K562 (cell line): ENCODE results near the gene SLC29A2. TPM values are rescaled to one million over a fixed set of nuclear protein-coding genes. Genes with fewer than 3 reads are reported as not detected.

Source experiments
- ATAC-seq: fragments of 200-7000 bp; cut with Tn5 transposase; 3 replicates; pipeline ENCODE4 v1.9.1; 2020; ENCODE audit warnings: moderate library complexity
- BruUV-seq: library from RNA; stranded (reverse); fragments of 400-500 nt; replicated peaks from 2 replicates; lab custom pipeline; 2021; lab: Mats Ljungman, UMichigan
- CTCF ChIA-PET: fragments of 300-600 bp; formaldehyde crosslinking; extraction: SDS; loops from one replicate; lab custom pipeline; 2021; ENCODE audit warnings: low intra/inter-chr PET ratio; lab: Yijun Ruan, JAX
- POLR2A ChIA-PET: fragments of 300-600, 350-650 bp; sonication (Branson Sonifier 250); formaldehyde crosslinking; extraction: SDS; loops from one replicate; lab custom pipeline; 2021; ENCODE audit warnings: antibody characterized with exemption, inconsistent platforms; lab: Yijun Ruan, JAX
- DNase-seq, 4 experiments: peaks; one replicate each; pipeline versions ENCODE4 v3.0.0 to v3.0.0-alpha.2; 2011 to 2018; ENCODE audit warnings: low spot score in 3 of 4, mixed read lengths in 3 of 4; ENCODE audit errors: extremely low read depth in 1 of 4
- FAIRE-seq: peaks from 2 replicates; lab custom pipeline; 2011; peaks lifted over from hg19 to GRCh38; lab: Jason Lieb, UNC
- H2AFZ ChIP-seq: 2 replicates; pipeline ENCODE4 v1.6.0; 2011; ENCODE audit warnings: low read depth, low read length, control low read depth, inconsistent platforms
- H3K27ac ChIP-seq: fragments of 200-600 bp; 3 replicates; pipeline ENCODE4 v1.8.0; 2011; ENCODE audit warnings: low read depth, mild to moderate bottlenecking, control low read depth, inconsistent platforms, low read length, moderate library complexity, mixed read lengths; ENCODE audit errors: extremely low read depth
- H3K27me3 ChIP-seq, 2 experiments: fragments of 300-600 bp in 1 of 2; 2 replicates in 1 of 2; 3 replicates in 1 of 2; pipeline versions ENCODE4 v1.6.0 to v1.8.0; 2011; ENCODE audit warnings: inconsistent platforms in 2 of 2, low read length in 2 of 2, mild to moderate bottlenecking in 1 of 2, mixed read lengths in 1 of 2, moderate library complexity in 1 of 2; ENCODE audit not compliant: control insufficient read depth in 2 of 2, insufficient read depth in 2 of 2
- H3K36me3 ChIP-seq: fragments of 300-600 bp; 3 replicates; pipeline ENCODE4 v1.8.0; 2011; ENCODE audit warnings: mild to moderate bottlenecking, low read length, inconsistent platforms; ENCODE audit not compliant: control insufficient read depth, insufficient read depth
- H3K4me1 ChIP-seq, 2 experiments: fragments of 200-600 bp in 1 of 2; replicated peaks in 1 of 2; 2 replicates in 1 of 2; 3 replicates in 1 of 2; pipeline versions ENCODE4 v1.5.1 to v1.8.0; 2011; ENCODE audit warnings: inconsistent platforms in 2 of 2, low read length in 2 of 2, mild to moderate bottlenecking in 1 of 2, mixed read lengths in 1 of 2, moderate library complexity in 1 of 2; ENCODE audit not compliant: control insufficient read depth in 2 of 2, insufficient read depth in 2 of 2
- H3K4me2 ChIP-seq: 2 replicates; pipeline ENCODE4 v1.6.1; 2011; ENCODE audit warnings: low read length, control low read depth, inconsistent platforms, mixed read lengths; ENCODE audit not compliant: insufficient read depth
- H3K4me3 ChIP-seq: fragments of 200-600 bp; sonication (generic), shearing (Covaris generic); 2 replicates; pipeline ENCODE4 v1.5.1; 2016; ENCODE audit warnings: control low read depth, inconsistent platforms
- H3K79me2 ChIP-seq: fragments of 200-600 bp; 3 replicates; pipeline ENCODE4 v1.8.0; 2011; ENCODE audit warnings: low read length, inconsistent platforms; ENCODE audit not compliant: control insufficient read depth, insufficient read depth
- H3K9ac ChIP-seq, 2 experiments: 2 replicates each; pipeline versions ENCODE4 v1.6.0 to v1.6.1; 2011; ENCODE audit warnings: low read depth in 2 of 2, low read length in 2 of 2, control low read depth in 1 of 2, inconsistent platforms in 1 of 2, mild to moderate bottlenecking in 1 of 2, mixed read lengths in 1 of 2; ENCODE audit not compliant: insufficient read depth in 1 of 2
- H3K9me1 ChIP-seq: one replicate; pipeline ENCODE4 v1.6.0; 2011; ENCODE audit warnings: inconsistent platforms, mild to moderate bottlenecking, low read length, moderate library complexity; ENCODE audit not compliant: control insufficient read depth, insufficient read depth
- H3K9me3 ChIP-seq: replicated peaks from 2 replicates; pipeline ENCODE4 v1.5.1; 2011; ENCODE audit warnings: low read depth, low read length, inconsistent platforms; ENCODE audit not compliant: control insufficient read depth, insufficient read depth
- H4K20me1 ChIP-seq: replicated peaks from 2 replicates; pipeline ENCODE4 v1.6.1; 2011; ENCODE audit warnings: low read length, inconsistent platforms, mixed read lengths; ENCODE audit not compliant: control insufficient read depth, insufficient read depth
- CBFB ChIP-seq: sonication (generic); formaldehyde crosslinking; IDR thresholded peaks from 2 replicates; pipeline ENCODE4 v1.4.0; 2020; ENCODE audit warnings: mild to moderate bottlenecking, missing genetic modification reagents
- DEAF1 ChIP-seq: fragments of 450-650 bp; formaldehyde crosslinking; IDR thresholded peaks from 2 replicates; pipeline ENCODE4 v1.4.0; 2020; ENCODE audit warnings: mild to moderate bottlenecking, moderate library complexity
- NEUROD1 ChIP-seq: fragments of 150-350 bp; IDR thresholded peaks from 2 replicates; pipeline ENCODE4 v1.6.1; 2014; ENCODE audit warnings: borderline replicate concordance, low read length, low read depth; ENCODE audit not compliant: partially characterized antibody
- PHB2 ChIP-seq: fragments of 450-650 bp; IDR thresholded peaks from 2 replicates; pipeline ENCODE4 v1.6.1; 2017; ENCODE audit warnings: low read depth
- PML ChIP-seq: IDR thresholded peaks from 2 replicates; pipeline ENCODE4 v1.6.1; 2012; ENCODE audit warnings: low read length, inconsistent platforms
- PTTG1 ChIP-seq: fragments of 450-650 bp; IDR thresholded peaks from 2 replicates; pipeline ENCODE4 v1.6.1; 2016; ENCODE audit warnings: low read depth, mild to moderate bottlenecking, missing genetic modification characterization, missing compliant biosample characterization
- RB1 ChIP-seq: fragments of 450-650 bp; IDR thresholded peaks from 2 replicates; pipeline ENCODE4 v1.6.1; 2017; ENCODE audit warnings: low read depth, mild to moderate bottlenecking
- RBM25 ChIP-seq: fragments of 200-400 bp; formaldehyde crosslinking; IDR thresholded peaks from 2 replicates; pipeline ENCODE4 v1.6.1; 2018; ENCODE audit warnings: low read length, low read depth, moderate library complexity; ENCODE audit not compliant: severe bottlenecking
- SMAD3 ChIP-seq: fragments of 450-650 bp; formaldehyde crosslinking; conservative IDR thresholded peaks from 2 replicates; pipeline ENCODE4 v1.4.0; 2020; ENCODE audit warnings: mild to moderate bottlenecking
- ZNF655 ChIP-seq: fragments of 250-450 bp; sonication (Bioruptor Pico); IDR thresholded peaks from 2 replicates; pipeline ENCODE4 v1.5.0; 2021
- WGBS: fragments of 100-300 bp; shearing (Covaris generic); methylation state at CpG from one replicate; pipeline ENCODE4 v1.1.6; 2016; ENCODE audit warnings: low coverage, mixed read lengths; ENCODE audit not compliant: insufficient coverage; ENCODE audit errors: missing lambda C conversion rate; 5-methylcytosine and 5-hydroxymethylcytosine counted together
- in situ Hi-C: fragments of 300-500 bp; cut with MboI; formaldehyde crosslinking; loops from 4 replicates; pipeline ENCODE4 v1.15.0; 2018; ENCODE audit warnings: inconsistent platforms, mixed read lengths
- intact Hi-C: fragments of 100-400 bp; cut with micrococcal nuclease; formaldehyde crosslinking; loops from 2 replicates; pipeline ENCODE4 v1.14.2; 2022
- polyA plus RNA-seq, 8 experiments: library from polyadenylated mRNA; depleted of rRNA in 4 of 8; stranded (reverse) in 5 of 8; unstranded in 3 of 8; fragments of >200 nt; fragmentation: Nextera tagmentation in 2 of 8; fragmentation: Illumina TruSeq in 1 of 8; extraction: Ambion mirVana in 2 of 8; extraction: Trizol in 1 of 8; gene quantifications; 2 replicates each; pipeline versions ENCODE4 v1.2.1 to v1.2.3, GENCODE V29; 2011 to 2014; ENCODE audit warnings: inconsistent platforms in 1 of 8, missing spikeins in 1 of 8
- total RNA-seq, 7 experiments: library from RNA; depleted of rRNA in 6 of 7; stranded (reverse); fragments of >200 nt in 6 of 7; fragmentation: Illumina TruSeq in 2 of 7; extraction: Trizol in 2 of 7; gene quantifications; 2 replicates each; pipeline versions ENCODE4 v1.2.1 to v1.2.3, GENCODE V29; 2011 to 2021; ENCODE audit warnings: low replicate concordance in 1 of 7
- TF ChIP-seq, protein P1 (sequence below): fragments of 250-450 bp; sonication (Bioruptor Pico); IDR thresholded peaks from 2 replicates; pipeline ENCODE4 v1.5.0; 2020; ENCODE audit warnings: mild to moderate bottlenecking, borderline replicate concordance

The SLC29A2 gene
- total and polyA plus RNA-seq, 9 of the 15 experiments (the other 6 are each of a cell fraction or from before 2014, with no cell fraction given): 2.4 to 48.6 (median 14.2) TPM

DNA sequence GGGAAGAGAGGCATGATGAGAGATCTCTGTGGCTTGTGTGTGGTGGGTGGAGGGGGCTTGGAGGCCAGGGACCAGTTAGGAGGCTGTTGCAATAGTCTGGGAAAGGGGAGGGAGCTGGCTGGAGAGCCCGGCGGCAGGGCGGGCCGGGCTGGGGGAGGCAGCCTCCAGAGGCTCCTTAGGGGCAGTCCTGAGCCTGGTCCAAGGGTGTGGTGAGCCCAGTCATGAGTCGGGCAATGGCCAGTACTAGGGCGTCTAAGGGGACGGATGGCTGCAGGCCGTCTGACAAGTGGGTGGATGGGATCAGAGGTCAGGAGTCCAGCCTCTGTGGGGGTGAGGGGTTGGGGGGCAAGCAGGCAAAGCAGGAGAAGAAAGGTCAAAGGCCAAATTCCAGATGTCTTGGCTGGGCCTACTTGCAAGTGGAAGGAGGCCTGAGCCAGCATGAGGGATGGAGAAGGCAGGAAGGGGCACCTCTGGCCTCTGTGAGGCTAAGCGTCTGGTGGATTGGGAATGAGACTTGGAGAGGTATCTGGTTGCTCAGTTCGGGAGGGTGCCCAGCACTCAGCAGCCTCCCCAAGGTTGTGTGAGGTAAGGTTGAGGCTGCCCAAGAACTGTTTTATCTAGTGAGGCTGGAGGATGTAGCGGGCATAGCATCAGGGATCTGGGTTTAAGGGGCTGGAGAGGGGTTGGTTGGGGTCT lies 48.7 kb downstream of the SLC29A2 start (continued):
- TF ChIP-seq PHB2 (no peak), PML (no peak)

GRCh38 chr11:66321606-66322005 lies 50.0 kb downstream of the SLC29A2 start:
- Histone ChIP-seq H2AFZ (no peak overlapping the region), H3K27ac (no peak overlapping the region), H3K79me2 (no peaks in the 10 kb centered on the region), H3K4me2 (no peak overlapping the region), H4K20me1 (no peaks in the 10 kb centered on the region), H3K9me3 (no peaks in the 10 kb centered on the region), H3K9me1 (peaks cover 2% of the 10 kb centered on the region), H3K4me3 (no peak overlapping the region), H3K9ac (no peak overlapping the region), H3K27me3 (no peaks in the 10 kb centered on the region), H3K36me3 (no peaks in the 10 kb centered on the region), H3K4me1 (peaks cover 0 to 46% of the 10 kb centered on the region in 2 experiments; a peak in 3 of 5 replicates)
- ATAC-seq: no peak
- no peak for FAIRE-seq
- TF ChIP-seq, protein P1, sequence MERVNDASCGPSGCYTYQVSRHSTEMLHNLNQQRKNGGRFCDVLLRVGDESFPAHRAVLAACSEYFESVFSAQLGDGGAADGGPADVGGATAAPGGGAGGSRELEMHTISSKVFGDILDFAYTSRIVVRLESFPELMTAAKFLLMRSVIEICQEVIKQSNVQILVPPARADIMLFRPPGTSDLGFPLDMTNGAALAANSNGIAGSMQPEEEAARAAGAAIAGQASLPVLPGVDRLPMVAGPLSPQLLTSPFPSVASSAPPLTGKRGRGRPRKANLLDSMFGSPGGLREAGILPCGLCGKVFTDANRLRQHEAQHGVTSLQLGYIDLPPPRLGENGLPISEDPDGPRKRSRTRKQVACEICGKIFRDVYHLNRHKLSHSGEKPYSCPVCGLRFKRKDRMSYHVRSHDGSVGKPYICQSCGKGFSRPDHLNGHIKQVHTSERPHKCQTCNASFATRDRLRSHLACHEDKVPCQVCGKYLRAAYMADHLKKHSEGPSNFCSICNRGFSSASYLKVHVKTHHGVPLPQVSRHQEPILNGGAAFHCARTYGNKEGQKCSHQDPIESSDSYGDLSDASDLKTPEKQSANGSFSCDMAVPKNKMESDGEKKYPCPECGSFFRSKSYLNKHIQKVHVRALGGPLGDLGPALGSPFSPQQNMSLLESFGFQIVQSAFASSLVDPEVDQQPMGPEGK (CRISPR knock-in tag): no peak
- TF ChIP-seq NEUROD1 (no peak), SMAD3 (CRISPR knock-in tag) (no peak), RBM25 (no peak), PTTG1 (tag) (no peak), ZNF655 (no peak), RB1 (no peak), DEAF1 (CRISPR knock-in tag) (no peak), CBFB (CRISPR knock-in tag) (no peak)
- intact Hi-C loops (no loop called here), in situ Hi-C loops (no loop called here)
- CTCF ChIA-PET: interaction anchor here (0.6 to 1.5 kb wide), 2 partner anchors 10 to 98 kb away, joined by 5 to 16 read pairs; no protein-coding TSS in a partner anchor
- BruUV-seq: no TSS peak
- DNase-seq: no peak
- POLR2A ChIA-PET: interaction anchor here (1.4 kb wide), 1 partner anchor 8 kb away, joined by 9 read pairs; no protein-coding TSS in a partner anchor
- WGBS: 27% methylated on average over 4 of the region's 4 CpGs
